Measurements from ENCODE around the gene ELF5.

Gene ELF5

GRCh38 chr11:34446386-34446785, 67.2 kb downstream of the ELF5 start:
- in situ Hi-C loops (cut with HindIII; ENCODE audit: low sequenced_read_pairs), result no loop called here
- no peak for DNase-seq (ENCODE audit: low read depth, low spot score)
- no peak overlapping the region for H3K4me3 ChIP-seq (ENCODE audit: low read depth, low read length)
- no peak for TF ChIP-seq CTCF (IDR thresholded peaks at IDR 0.05; ENCODE audit: low read depth, low read length)

DNA sequence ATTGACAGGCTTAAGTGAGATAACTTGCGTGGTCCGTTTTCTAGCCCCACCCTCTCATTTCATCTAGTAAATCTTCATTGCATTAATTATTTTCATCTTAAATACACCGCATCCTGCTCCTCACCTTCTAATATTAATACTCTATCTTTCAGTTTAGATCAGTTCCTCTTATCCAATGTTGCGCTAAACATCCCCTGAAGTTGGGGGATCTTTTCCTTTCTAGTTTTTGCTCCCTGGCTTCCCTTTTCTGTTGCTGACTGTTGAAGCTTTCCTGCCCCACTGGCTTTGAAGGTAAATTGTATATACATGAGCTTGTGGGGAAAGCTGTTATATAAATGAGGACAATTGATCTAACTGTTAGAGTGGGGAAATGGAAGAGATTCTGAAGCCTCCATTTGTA, 67.6 kb downstream of the ELF5 start:
- in situ Hi-C loops (cut with HindIII; ENCODE audit: low sequenced_read_pairs), result no loop called here
- no peak for TF ChIP-seq CTCF (IDR thresholded peaks at IDR 0.05; ENCODE audit: low read depth, low read length)
- no peak for DNase-seq (ENCODE audit: low read depth, low spot score)
- no peak overlapping the region for H3K4me3 ChIP-seq (ENCODE audit: low read depth, low read length)

- no peak overlapping the region for H3K4me3 ChIP-seq (ENCODE audit: low read depth, low read length)
- no peak for TF ChIP-seq CTCF (IDR thresholded peaks at IDR 0.05; ENCODE audit: low read depth, low read length)
- in situ Hi-C loops (cut with HindIII; ENCODE audit: low sequenced_read_pairs), result no loop called here
- DNase-seq (ENCODE audit: low read depth, low spot score), result no peak
These were observed 69.2 kb downstream of the ELF5 start for GRCh38 chr11:34444428-34444827.

GRCh38 chr11:34443136-34443535, 70.5 kb downstream of the ELF5 start:
- H3K4me3 ChIP-seq (ENCODE audit: low read depth, low read length), result no peak overlapping the region
- in situ Hi-C loops (cut with HindIII; ENCODE audit: low sequenced_read_pairs), result no loop called here
- DNase-seq (ENCODE audit: low read depth, low spot score), result no peak
- no peak for TF ChIP-seq CTCF (IDR thresholded peaks at IDR 0.05; ENCODE audit: low read depth, low read length)

- DNase-seq (ENCODE audit: low read depth, low spot score), result no peak
- in situ Hi-C loops (cut with HindIII; ENCODE audit: low sequenced_read_pairs), result no loop called here
- TF ChIP-seq CTCF (IDR thresholded peaks at IDR 0.05; ENCODE audit: low read depth, low read length), result no peak
- H3K4me3 ChIP-seq (ENCODE audit: low read depth, low read length), result no peak overlapping the region
These were observed 71.8 kb downstream of the ELF5 start for GRCh38 chr11:34441814-34442213.

GRCh38 chr11:34439610-34440198, 73.9 kb downstream of the ELF5 start:
- TF ChIP-seq CTCF (IDR thresholded peaks at IDR 0.05; ENCODE audit: low read depth, low read length), result no peak
- H3K4me3 ChIP-seq (ENCODE audit: low read depth, low read length), result peak overlapping the region; percentile 87
- in situ Hi-C loops (cut with HindIII; ENCODE audit: low sequenced_read_pairs), result no loop called here
- no peak for DNase-seq (ENCODE audit: low read depth, low spot score)
